A673 (cell line): ENCODE measurements around the gene TRMO. TPM values are rescaled to one million over a fixed set of nuclear protein-coding genes. Genes with fewer than 3 reads are reported as not detected.

Experiments used
- BruUV-seq: library from RNA; stranded (reverse); fragments of 400-500 nt; replicated peaks from 2 replicates; lab custom pipeline; 2021; lab: Mats Ljungman, UMichigan
- CTCF ChIA-PET: fragments of 300-600 bp; sonication (Branson Sonifier 250); formaldehyde crosslinking; loops from one replicate; lab custom pipeline; 2022; ENCODE audit warnings: antibody characterized with exemption; lab: Charles Lee
- POLR2A ChIA-PET: fragments of 300-600 bp; sonication (Branson Sonifier 250); formaldehyde crosslinking; loops from one replicate; lab custom pipeline; 2022; ENCODE audit warnings: antibody characterized with exemption; ENCODE audit not compliant: low non-redundant PET; lab: Charles Lee
- DNase-seq: peaks from one replicate; pipeline ENCODE4 v3.0.0-alpha.2; 2015; ENCODE audit warnings: low spot score
- H3K27ac ChIP-seq: fragments of 200-600 bp; sonication (generic); 2 replicates; pipeline ENCODE4 v1.5.1; 2016; ENCODE audit warnings: mixed run types, low read depth, mild to moderate bottlenecking, mixed read lengths, antibody characterized with exemption, low read length; ENCODE audit not compliant: poor library complexity, severe bottlenecking
- H3K27me3 ChIP-seq: fragments of 200-600 bp; sonication (generic); replicated peaks from 2 replicates; pipeline ENCODE4 v1.6.1; 2017; ENCODE audit warnings: mixed run types, low read depth, mild to moderate bottlenecking, mixed read lengths, antibody characterized with exemption, low read length; ENCODE audit not compliant: insufficient read depth, poor library complexity
- H3K36me3 ChIP-seq: fragments of 200-600 bp; sonication (generic); 2 replicates; pipeline ENCODE4 v1.6.1; 2016; ENCODE audit warnings: mixed run types, mild to moderate bottlenecking, mixed read lengths, antibody characterized with exemption, low read length; ENCODE audit not compliant: insufficient read depth, poor library complexity, severe bottlenecking
- H3K4me1 ChIP-seq: fragments of 200-600 bp; sonication (generic); 2 replicates; pipeline ENCODE4 v1.6.1; 2017; ENCODE audit warnings: mixed run types, mild to moderate bottlenecking, mixed read lengths, antibody characterized with exemption, low read length; ENCODE audit not compliant: insufficient read depth, poor library complexity, severe bottlenecking
- H3K4me3 ChIP-seq: fragments of 200-600 bp; sonication (generic); 2 replicates; pipeline ENCODE4 v1.5.1; 2016; ENCODE audit warnings: low read depth, mixed run types, mild to moderate bottlenecking, mixed read lengths, low read length; ENCODE audit not compliant: poor library complexity, severe bottlenecking
- H3K9me3 ChIP-seq: fragments of 200-600 bp; sonication (generic); 2 replicates; pipeline ENCODE4 v1.6.1; 2016; ENCODE audit warnings: mixed run types, low read depth, mild to moderate bottlenecking, mixed read lengths, antibody characterized with exemption, low read length; ENCODE audit not compliant: poor library complexity, severe bottlenecking
- CTCF ChIP-seq: fragments of 300-800, 200-600 bp; sonication (generic); conservative IDR thresholded peaks from 2 replicates; pipeline ENCODE4 v1.5.1; 2017; ENCODE audit warnings: low read depth, mild to moderate bottlenecking, antibody characterized with exemption, low read length, moderate library complexity, mixed read lengths
- EZH2 ChIP-seq: fragments of 200-600 bp; sonication (generic); IDR thresholded peaks from 2 replicates; pipeline ENCODE4 v1.6.1; 2017; ENCODE audit warnings: borderline replicate concordance, low read depth, mild to moderate bottlenecking, mixed read lengths, antibody characterized with exemption, low read length; ENCODE audit not compliant: poor library complexity, severe bottlenecking
- intact Hi-C: fragments of 100-400 bp; cut with micrococcal nuclease; formaldehyde crosslinking; loops from one replicate; pipeline ENCODE4 v1.10.0; 2022; ENCODE audit not compliant: unreplicated experiment
- total RNA-seq: library from RNA; stranded (reverse); gene quantifications from 2 replicates; pipeline ENCODE4 v1.2.3, GENCODE V29; 2021

Gene TRMO
- total RNA-seq, 1 experiment from 2014 or later: 8.9 TPM

- Histone ChIP-seq H3K4me1 (peaks cover 7% of the 10 kb centered on the region), H3K4me3 (no peak overlapping the region), H3K9me3 (no peaks in the 10 kb centered on the region), H3K36me3 (no peaks in the 10 kb centered on the region), H3K27me3 (no peaks in the 10 kb centered on the region), H3K27ac (no peak overlapping the region)
- TF ChIP-seq CTCF (no peak), EZH2 (no peak)
- BruUV-seq: no TSS peak
- no peak for DNase-seq
- ChIA-PET CTCF (no interaction called here), POLR2A (no interaction called here)
- intact Hi-C loops: no loop called here
These were observed 3.0 kb downstream of the TRMO start for GRCh38 chr9:97919217-97919813.

GRCh38 chr9:97918611-97919010 lies 3.7 kb downstream of the TRMO start:
- no peak overlapping the region for H3K27ac ChIP-seq
- no peak overlapping the region for H3K4me3 ChIP-seq
- H3K36me3 ChIP-seq: no peaks in the 10 kb centered on the region
- ChIA-PET CTCF (no interaction called here), POLR2A (no interaction called here)
- no TSS peak for BruUV-seq
- H3K9me3 ChIP-seq: no peaks in the 10 kb centered on the region
- no peaks in the 10 kb centered on the region for H3K27me3 ChIP-seq
- DNase-seq: no peak
- intact Hi-C loops: no loop called here
- TF ChIP-seq EZH2 (no peak), CTCF (no peak)
- H3K4me1 ChIP-seq: peaks cover 7% of the 10 kb centered on the region

GRCh38 chr9:97911970-97912369 lies 10.3 kb downstream of the TRMO start:
- BruUV-seq: no TSS peak
- TF ChIP-seq CTCF (no peak), EZH2 (no peak)
- peaks cover 3% of the 10 kb centered on the region for H3K36me3 ChIP-seq
- H3K27ac ChIP-seq: no peak overlapping the region
- no peak for DNase-seq
- ChIA-PET POLR2A (no interaction called here), CTCF (interaction anchor here (0.7 kb wide), 1 partner anchor 11 kb away, joined by 3 read pairs; the partner anchor contains the start of gene TRMO)
- intact Hi-C loops: no loop called here
- H3K27me3 ChIP-seq: no peaks in the 10 kb centered on the region
- no peak overlapping the region for H3K4me3 ChIP-seq
- no peaks in the 10 kb centered on the region for H3K9me3 ChIP-seq
- H3K4me1 ChIP-seq: no peaks in the 10 kb centered on the region
